Colonic mucosa (tissue), 4 donors: Measurements from ENCODE around the gene MAGT1. TPM values are rescaled to one million over a fixed set of nuclear protein-coding genes. Genes with fewer than 3 reads are reported as not detected.

ENCODE experiments used
- DNase-seq: peaks from one replicate; pipeline ENCODE4 v3.0.0-alpha.2; 2020
- H3K27ac ChIP-seq: fragments of 200-600 bp; one replicate; pipeline ENCODE4 v1.8.0; 2021
- H3K27me3 ChIP-seq: fragments of 200-600 bp; one replicate; pipeline ENCODE4 v1.8.0; 2021
- H3K36me3 ChIP-seq: fragments of 200-600 bp; one replicate; pipeline ENCODE4 v1.8.0; 2021
- H3K4me1 ChIP-seq: fragments of 200-600 bp; one replicate; pipeline ENCODE4 v1.8.0; 2021; ENCODE audit warnings: mild to moderate bottlenecking
- H3K4me3 ChIP-seq: fragments of 200-600 bp; one replicate; pipeline ENCODE4 v1.8.0; 2021
- H3K9ac ChIP-seq, 2 donors: one replicate each; pipeline ENCODE4 v1.7.0; 2013; ENCODE audit warnings: control low read depth in 2 of 2, low read depth in 2 of 2, low read length in 2 of 2
- H3K9me3 ChIP-seq: fragments of 200-600 bp; one replicate; pipeline ENCODE4 v1.8.0; 2021
- CTCF ChIP-seq: fragments of 200-600 bp; IDR thresholded peaks from one replicate; pipeline ENCODE4 v1.8.0; 2022; ENCODE audit warnings: antibody characterized with exemption, mild to moderate bottlenecking
- intact Hi-C: fragments of 100-400 bp; cut with DNase I; formaldehyde crosslinking; loops from one replicate; pipeline ENCODE4 v1.14.1; 2022
- total RNA-seq, 2 donors: library from RNA; stranded (reverse); fragmentation: NEBNext Ultra II Directional in 1 of 2; extraction: Animal tissue kit (Norgen Biotek cat#: 25700) in 1 of 2; gene quantifications; one replicate each; pipeline ENCODE4 v1.2.1, GENCODE V29; 2021
- donor health status: healthy.
- donor health status: DM: no; HTN: no; CAD: no.
- donor health status: DM: no; HTN: no; CAD: no.

Gene MAGT1
- total RNA-seq, 2 donors from 2014 or later, result 55.8 to 58.0 TPM

- no peak for DNase-seq
- no peak for TF ChIP-seq CTCF
- no peaks in the 10 kb centered on the region for H3K9me3 ChIP-seq
- H3K27me3 ChIP-seq, result no peaks in the 10 kb centered on the region
- H3K36me3 ChIP-seq, result no peaks in the 10 kb centered on the region
- no peak overlapping the region for H3K4me3 ChIP-seq
- no peak overlapping the region for H3K27ac ChIP-seq
- no peaks in the 10 kb centered on the region for H3K4me1 ChIP-seq
- intact Hi-C loops, result no loop called here
- no peak overlapping the region for H3K9ac ChIP-seq
Measured at GRCh38 chrX:77917294-77917933, 22.2 kb upstream of the MAGT1 start.

- H3K4me3 ChIP-seq, result peak within 1 kb of the TSS; percentile 31
- TF ChIP-seq CTCF, result peak; percentile 39
- peak within 1 kb of the TSS; percentile 59 to 82 for H3K9ac ChIP-seq
- no peaks in the 10 kb centered on the region for H3K4me1 ChIP-seq
- peak; percentile 89 for DNase-seq
- H3K36me3 ChIP-seq, result no peaks in the 10 kb centered on the region
- H3K27ac ChIP-seq, result peak within 1 kb of the TSS; percentile 82
- no peaks in the 10 kb centered on the region for H3K27me3 ChIP-seq
- no peaks in the 10 kb centered on the region for H3K9me3 ChIP-seq
- intact Hi-C loops, result no loop called here
Measured at GRCh38 chrX:77910108-77910840, 15.0 kb upstream of the MAGT1 start, which contains the start of gene ATP7A. Gene ATP7A (plus strand): TSS chrX:77910693. CDS start chrX:77971642, 60,949 bp downstream.

GRCh38 chrX:77901506-77901905 lies 6.3 kb upstream of the MAGT1 start:
- Histone ChIP-seq H3K4me3 (peak overlapping the region; percentile 48), H3K36me3 (no peaks in the 10 kb centered on the region), H3K9ac (no peak overlapping the region), H3K4me1 (no peaks in the 10 kb centered on the region), H3K27ac (no peak overlapping the region), H3K27me3 (no peaks in the 10 kb centered on the region), H3K9me3 (no peaks in the 10 kb centered on the region)
- intact Hi-C loops, result no loop called here
- no peak for DNase-seq
- no peak for TF ChIP-seq CTCF

- Histone ChIP-seq H3K27ac (no peak overlapping the region), H3K4me3 (peak overlapping the region; percentile 48), H3K4me1 (no peaks in the 10 kb centered on the region), H3K27me3 (no peaks in the 10 kb centered on the region), H3K9me3 (no peaks in the 10 kb centered on the region), H3K36me3 (no peaks in the 10 kb centered on the region), H3K9ac (peak overlapping the region in 1 of 2 donors; percentile 94)
- TF ChIP-seq CTCF, result no peak
- intact Hi-C loops, result no loop called here
- DNase-seq, result no peak
Measured at GRCh38 chrX:77900688-77901087, 5.5 kb upstream of the MAGT1 start.

GRCh38 chrX:77899081-77899828 lies 4.0 kb upstream of the MAGT1 start, which contains the start of gene COX7B:
Gene COX7B (plus strand): TSS chrX:77899468. CDS start chrX:77899554, 86 bp downstream.
- no peak for TF ChIP-seq CTCF
- intact Hi-C loops, result no loop called here
- peak; percentile 75 for DNase-seq
- no peaks in the 10 kb centered on the region for H3K4me1 ChIP-seq
- peak within 1 kb of the TSS; percentile 38 to 94 for H3K9ac ChIP-seq
- peak within 1 kb of the TSS; percentile 82 for H3K27ac ChIP-seq
- H3K36me3 ChIP-seq, result no peaks in the 10 kb centered on the region
- peak within 1 kb of the TSS; percentile 48 for H3K4me3 ChIP-seq
- no peaks in the 10 kb centered on the region for H3K27me3 ChIP-seq
- H3K9me3 ChIP-seq, result no peaks in the 10 kb centered on the region
